Fibroblast of gingiva (primary cell): Measurements from ENCODE around the gene TMEM94.
"Not testable (repeated sequence)": the region's sequence is repeated elsewhere in the genome, so short reads cannot be mapped to it uniquely, and the experiment has no call there.

Source experiments
- DNase-seq: peaks from one replicate; pipeline ENCODE4 v3.0.0-alpha.2; 2011; ENCODE audit warnings: low read depth

Gene TMEM94

DNA sequence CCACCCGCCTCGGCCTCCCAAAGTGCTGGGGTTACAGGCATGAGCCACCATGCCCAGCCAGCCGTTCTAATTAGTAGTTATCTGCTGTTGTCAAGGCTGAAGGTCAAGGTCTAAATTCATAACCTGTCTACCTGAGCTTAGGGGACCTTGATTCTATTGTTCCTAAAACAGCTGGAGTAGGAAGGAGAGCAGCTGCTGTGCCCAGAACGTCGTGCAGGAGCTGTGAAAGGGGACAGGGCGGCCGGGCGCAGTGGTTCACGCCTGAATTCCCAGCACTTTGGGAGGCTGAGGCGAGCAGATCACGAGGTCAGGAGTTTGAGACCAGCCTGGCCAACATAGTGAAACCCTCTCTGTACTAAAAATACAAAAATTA lies 21.0 kb downstream of the TMEM94 start:
- not testable (repeated sequence) for DNase-seq

- no peak for DNase-seq
Observed at GRCh38 chr17:75478508-75478907, 22.1 kb downstream of the TMEM94 start.

GRCh38 chr17:75480281-75480680 lies 23.8 kb downstream of the TMEM94 start:
- no peak for DNase-seq

GRCh38 chr17:75481194-75482068 lies 25.0 kb downstream of the TMEM94 start:
- no peak for DNase-seq

GRCh38 chr17:75482098-75482942 lies 25.9 kb downstream of the TMEM94 start:
- no peak for DNase-seq

GRCh38 chr17:75485688-75486087 lies 29.3 kb downstream of the TMEM94 start:
- DNase-seq, result no peak

DNA sequence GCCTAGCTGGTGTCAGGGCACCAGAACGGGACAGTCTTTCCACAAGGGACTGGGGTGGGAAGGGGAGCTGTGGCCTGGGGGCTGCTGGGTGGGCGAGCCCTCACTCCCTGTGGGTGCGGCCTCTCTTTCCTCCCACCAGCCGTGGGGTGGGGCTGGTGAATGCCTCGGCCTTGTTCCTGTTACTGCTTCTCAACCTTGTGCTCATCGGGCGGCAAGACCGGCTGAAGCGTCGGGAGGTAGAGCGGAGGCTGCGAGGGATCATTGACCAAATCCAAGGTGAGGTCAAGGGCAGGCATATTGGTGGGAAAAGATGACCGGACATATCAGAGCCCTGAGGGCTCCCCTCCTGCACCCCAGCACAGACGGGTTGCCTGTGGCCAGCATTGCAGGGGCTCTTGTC lies 29.7 kb downstream of the TMEM94 start:
- no peak for DNase-seq

DNA sequence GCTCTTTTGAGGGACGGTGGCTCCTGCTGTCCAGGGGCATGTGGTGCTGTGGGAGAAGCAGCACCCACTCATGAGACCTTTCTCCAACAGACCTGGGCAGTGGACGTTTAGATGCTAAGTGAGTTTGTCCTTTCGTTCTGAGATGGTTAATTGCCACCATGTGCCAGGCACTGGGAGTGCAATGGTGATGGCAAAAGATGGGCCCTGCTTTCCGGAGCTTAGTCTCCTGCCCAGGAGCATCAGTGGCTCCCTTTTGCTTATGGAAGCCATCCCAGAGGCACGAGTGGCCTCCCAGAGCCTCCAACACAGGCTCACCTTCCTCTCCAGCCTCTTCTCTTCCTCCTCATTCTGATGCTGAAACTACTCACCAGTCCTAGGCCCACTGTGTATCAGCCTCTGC lies 30.5 kb downstream of the TMEM94 start:
- no peak for DNase-seq

GRCh38 chr17:75487351-75488070 lies 31.1 kb downstream of the TMEM94 start:
- no peak for DNase-seq

GRCh38 chr17:75488693-75489510 lies 32.5 kb downstream of the TMEM94 start:
- DNase-seq, result no peak

GRCh38 chr17:75489511-75489955 lies 33.1 kb downstream of the TMEM94 start:
- DNase-seq, result no peak

GRCh38 chr17:75490173-75490743 lies 33.8 kb downstream of the TMEM94 start:
- no peak for DNase-seq

DNA sequence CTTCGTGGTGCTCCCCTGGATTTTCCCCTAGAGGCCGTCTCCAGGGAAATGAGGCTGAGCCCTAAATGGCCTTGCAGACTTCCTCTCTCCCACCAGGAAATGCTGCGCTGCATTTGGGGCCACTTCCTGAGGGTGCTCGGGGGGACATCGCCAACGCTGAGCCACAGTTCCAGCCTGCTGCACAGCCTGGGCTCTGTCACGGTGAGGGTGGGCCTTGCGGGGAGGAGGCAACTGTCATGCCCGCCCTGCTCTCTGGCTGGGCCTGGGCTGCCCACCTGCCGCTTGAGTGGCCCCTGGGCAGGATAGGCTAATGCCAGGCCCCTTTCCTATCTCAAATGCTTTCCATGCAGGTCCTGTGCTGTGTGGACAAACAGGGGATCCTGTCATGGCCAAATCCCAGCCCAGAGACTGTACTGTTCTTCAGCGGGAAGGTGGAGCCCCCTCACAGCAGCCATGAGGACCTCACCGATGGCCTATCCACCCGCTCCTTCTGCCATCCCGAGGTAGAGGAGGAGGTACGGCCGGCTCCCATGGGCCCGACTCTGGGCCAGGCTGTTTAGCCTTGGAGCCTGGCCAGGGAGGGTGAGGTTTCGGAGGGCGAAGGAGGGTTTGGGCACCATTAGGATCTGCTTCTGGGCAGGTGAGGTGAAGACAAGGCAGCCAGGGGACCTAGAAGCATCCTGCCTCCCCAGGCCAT lies 34.7 kb downstream of the TMEM94 start:
- DNase-seq, result no peak

- DNase-seq, result no peak
Observed at GRCh38 chr17:75491680-75492079, 35.2 kb downstream of the TMEM94 start.

GRCh38 chr17:75492555-75493168 lies 36.2 kb downstream of the TMEM94 start:
- no peak for DNase-seq

GRCh38 chr17:75493476-75494129 lies 37.2 kb downstream of the TMEM94 start:
- no peak for DNase-seq

GRCh38 chr17:75494326-75494877 lies 38.0 kb downstream of the TMEM94 start:
- no peak for DNase-seq

DNA sequence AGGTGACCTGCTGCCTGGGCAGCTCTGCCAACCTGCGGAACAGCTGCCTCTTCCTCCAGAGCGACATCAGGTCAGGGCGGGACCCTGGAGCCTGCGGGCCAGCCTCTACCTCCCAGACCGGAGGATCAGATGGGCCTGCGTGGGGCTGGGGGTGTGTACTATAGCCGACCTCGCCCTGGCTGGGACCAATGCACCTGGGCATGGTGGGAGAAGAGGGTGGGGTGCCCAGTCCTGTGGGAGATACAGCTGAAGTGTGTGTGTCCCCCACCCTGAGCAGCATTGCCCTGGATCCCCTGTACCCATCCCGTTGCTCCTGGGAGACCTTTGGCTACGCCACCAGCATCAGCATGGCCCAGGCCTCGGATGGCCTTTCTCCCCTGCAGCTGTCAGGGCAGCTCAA lies 39.6 kb downstream of the TMEM94 start:
- DNase-seq, result no peak

- no peak for DNase-seq
Observed at GRCh38 chr17:75498039-75498725, 41.7 kb downstream of the TMEM94 start.
